Coronary artery (tissue), 2 donors: ENCODE results near the gene PSRC1.

ENCODE experiments used
- DNase-seq: peaks from one replicate; pipeline ENCODE4 v3.0.0-alpha.2; 2017; ENCODE audit warnings: low spot score
- H3K27ac ChIP-seq, 2 donors: fragments of 200-600 bp; sonication (generic); one replicate each; pipeline ENCODE4 v1.5.1; 2016 to 2019
- H3K4me3 ChIP-seq: fragments of 200-600 bp; sonication (generic); 2 replicates; pipeline ENCODE4 v1.5.1; 2016; ENCODE audit warnings: mild to moderate bottlenecking, moderate library complexity
- TF ChIP-seq, protein P1 (sequence below): fragments of 200-600 bp; sonication (generic); IDR thresholded peaks from one replicate; pipeline ENCODE4 v1.5.1; 2019; ENCODE audit warnings: antibody characterized with exemption

PSRC1 gene

GRCh38 chr1:109261578-109261977 is 21.4 kb downstream of the PSRC1 start:
- no peak for DNase-seq
- TF ChIP-seq, protein P1, sequence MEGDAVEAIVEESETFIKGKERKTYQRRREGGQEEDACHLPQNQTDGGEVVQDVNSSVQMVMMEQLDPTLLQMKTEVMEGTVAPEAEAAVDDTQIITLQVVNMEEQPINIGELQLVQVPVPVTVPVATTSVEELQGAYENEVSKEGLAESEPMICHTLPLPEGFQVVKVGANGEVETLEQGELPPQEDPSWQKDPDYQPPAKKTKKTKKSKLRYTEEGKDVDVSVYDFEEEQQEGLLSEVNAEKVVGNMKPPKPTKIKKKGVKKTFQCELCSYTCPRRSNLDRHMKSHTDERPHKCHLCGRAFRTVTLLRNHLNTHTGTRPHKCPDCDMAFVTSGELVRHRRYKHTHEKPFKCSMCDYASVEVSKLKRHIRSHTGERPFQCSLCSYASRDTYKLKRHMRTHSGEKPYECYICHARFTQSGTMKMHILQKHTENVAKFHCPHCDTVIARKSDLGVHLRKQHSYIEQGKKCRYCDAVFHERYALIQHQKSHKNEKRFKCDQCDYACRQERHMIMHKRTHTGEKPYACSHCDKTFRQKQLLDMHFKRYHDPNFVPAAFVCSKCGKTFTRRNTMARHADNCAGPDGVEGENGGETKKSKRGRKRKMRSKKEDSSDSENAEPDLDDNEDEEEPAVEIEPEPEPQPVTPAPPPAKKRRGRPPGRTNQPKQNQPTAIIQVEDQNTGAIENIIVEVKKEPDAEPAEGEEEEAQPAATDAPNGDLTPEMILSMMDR, result no peak
- Histone ChIP-seq H3K27ac (no peak overlapping the region), H3K4me3 (no peak overlapping the region)

DNA sequence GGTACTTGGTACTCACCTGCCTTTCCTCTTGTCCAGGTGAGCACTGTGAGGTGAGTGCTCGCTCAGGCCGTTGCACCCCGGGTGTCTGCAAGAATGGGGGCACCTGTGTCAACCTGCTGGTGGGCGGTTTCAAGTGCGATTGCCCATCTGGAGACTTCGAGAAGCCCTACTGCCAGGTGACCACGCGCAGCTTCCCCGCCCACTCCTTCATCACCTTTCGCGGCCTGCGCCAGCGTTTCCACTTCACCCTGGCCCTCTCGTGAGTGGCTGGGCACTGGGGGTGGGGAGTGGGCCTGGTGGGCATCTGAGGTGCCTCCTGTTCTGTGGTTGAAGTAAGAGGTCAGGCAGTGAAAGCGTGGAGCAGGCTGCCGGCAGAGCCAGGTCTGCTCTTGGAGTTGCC is 21.9 kb downstream of the PSRC1 start:
- no peak for DNase-seq
- Histone ChIP-seq H3K4me3 (no peak overlapping the region), H3K27ac (no peak overlapping the region)
- TF ChIP-seq, protein P1, result no peak

- no peak overlapping the region for H3K27ac ChIP-seq
- no peak overlapping the region for H3K4me3 ChIP-seq
- TF ChIP-seq, protein P1, result no peak
- DNase-seq, result no peak
These were observed 23.0 kb downstream of the PSRC1 start for GRCh38 chr1:109259674-109260557.

DNA sequence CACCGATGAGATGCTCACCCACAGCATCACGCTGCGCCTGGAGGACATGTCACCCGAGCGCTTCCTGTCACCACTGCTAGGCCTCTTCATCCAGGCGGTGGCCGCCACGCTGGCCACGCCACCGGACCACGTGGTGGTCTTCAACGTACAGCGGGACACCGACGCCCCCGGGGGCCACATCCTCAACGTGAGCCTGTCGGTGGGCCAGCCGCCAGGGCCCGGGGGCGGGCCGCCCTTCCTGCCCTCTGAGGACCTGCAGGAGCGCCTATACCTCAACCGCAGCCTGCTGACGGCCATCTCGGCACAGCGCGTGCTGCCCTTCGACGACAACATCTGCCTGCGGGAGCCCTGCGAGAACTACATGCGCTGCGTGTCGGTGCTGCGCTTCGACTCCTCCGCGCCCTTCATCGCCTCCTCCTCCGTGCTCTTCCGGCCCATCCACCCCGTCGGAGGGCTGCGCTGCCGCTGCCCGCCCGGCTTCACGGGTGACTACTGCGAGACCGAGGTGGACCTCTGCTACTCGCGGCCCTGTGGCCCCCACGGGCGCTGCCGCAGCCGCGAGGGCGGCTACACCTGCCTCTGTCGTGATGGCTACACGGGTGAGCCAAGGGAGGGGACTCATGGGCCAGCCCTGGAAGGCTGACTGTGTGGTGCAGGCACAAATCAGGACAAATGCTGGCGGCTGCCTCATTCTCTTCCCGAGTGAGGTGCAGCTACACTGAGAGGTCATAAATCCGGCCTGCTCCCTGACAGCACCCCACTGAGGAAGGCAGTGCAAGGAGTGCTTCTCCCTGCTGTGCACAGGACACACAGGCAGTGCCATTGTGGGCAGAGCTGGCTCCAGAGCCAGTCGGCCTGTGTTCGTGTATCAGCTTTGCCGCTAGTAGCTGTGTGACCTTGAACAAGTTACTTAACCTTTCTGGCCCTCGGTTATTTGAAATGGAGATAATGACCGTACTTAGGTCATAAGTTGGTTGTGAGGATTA is 24.2 kb downstream of the PSRC1 start:
- TF ChIP-seq, protein P1, result no peak
- DNase-seq, result no peak
- Histone ChIP-seq H3K27ac (no peak overlapping the region), H3K4me3 (no peak overlapping the region)

DNA sequence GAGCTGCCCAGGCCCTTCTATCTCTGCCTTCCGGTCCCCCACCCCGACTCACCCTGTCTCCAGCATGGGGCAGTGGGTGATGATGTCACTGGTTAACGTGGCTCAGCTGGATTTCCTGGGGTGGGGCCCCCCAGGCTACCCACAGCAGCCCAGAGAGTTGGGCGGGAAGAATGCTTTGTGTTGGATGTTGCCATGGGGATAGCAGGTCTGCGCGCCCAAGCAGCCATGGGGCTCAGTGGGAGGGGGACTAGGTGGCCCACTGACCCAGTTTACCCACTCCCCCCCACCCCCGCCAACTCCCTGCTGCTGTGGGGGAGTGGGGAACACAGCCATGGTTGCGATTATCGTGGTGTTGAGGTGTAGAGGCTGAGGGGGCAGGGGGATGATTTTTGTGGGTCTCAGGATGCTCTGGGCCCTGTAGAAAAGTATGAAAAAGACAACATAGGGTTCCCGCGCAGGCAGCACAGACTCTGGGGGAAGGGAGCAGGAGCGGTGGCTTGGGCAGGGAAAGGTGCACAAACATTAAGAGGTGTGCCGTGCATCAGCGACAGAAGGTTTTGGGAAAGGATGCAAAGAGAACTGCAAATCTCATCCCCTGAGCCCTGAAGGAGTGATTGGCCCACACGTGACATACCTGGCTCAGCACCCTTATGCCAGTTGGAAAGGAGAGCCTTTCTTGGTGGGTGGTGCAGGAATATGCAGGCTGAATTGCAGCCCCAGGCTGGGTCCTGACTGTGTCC is 25.1 kb downstream of the PSRC1 start:
- DNase-seq, result no peak
- Histone ChIP-seq H3K4me3 (no peak overlapping the region), H3K27ac (no peak overlapping the region)
- TF ChIP-seq, protein P1, result no peak

- TF ChIP-seq, protein P1, result no peak
- Histone ChIP-seq H3K27ac (no peak overlapping the region), H3K4me3 (no peak overlapping the region)
- no peak for DNase-seq
These were observed 25.8 kb downstream of the PSRC1 start for GRCh38 chr1:109256971-109257681.
